ENCODE results near the gene SMIM27.

DNA sequence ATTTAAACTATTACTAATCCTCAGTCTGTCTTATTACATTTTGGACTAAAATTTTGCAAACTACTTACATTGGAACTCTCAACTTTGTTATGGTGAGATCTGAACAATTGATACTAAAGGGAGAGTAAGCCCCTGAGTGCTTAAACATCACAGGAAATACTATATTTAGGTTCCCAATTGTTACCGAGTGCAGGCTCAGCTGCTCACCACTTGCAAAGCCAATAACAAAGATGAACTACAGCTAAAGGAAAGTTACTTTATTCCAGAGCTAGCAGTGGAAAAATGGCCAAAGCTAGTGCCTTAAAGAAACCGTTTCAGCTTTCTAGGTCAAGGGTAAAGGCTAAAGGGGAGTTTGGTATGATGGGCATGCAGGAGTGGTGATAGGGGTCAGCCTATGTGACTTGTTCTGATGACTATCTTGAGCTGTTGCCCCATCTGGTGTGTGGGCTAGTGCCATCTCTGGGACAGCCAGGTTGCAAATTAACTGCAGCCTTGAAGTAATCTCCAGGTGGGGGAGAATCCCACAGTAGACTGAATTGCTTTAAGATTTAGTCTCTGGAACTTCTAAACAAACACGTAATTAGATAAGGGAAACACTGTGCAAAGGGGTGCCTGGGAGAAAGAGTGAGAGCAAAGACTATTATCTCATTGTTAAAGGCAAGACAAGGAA lies 28.6 kb downstream of the SMIM27 start:
- TF ChIP-seq MXI1 (conservative IDR thresholded peaks at IDR 0.05; ENCODE audit: poor library complexity, severe bottlenecking) (no peak), EZH2 (IDR thresholded peaks at IDR 0.05; ENCODE audit: borderline replicate concordance, insufficient read depth, low read length, poor library complexity, severe bottlenecking) (no peak), EP300 (conservative IDR thresholded peaks at IDR 0.05; ENCODE audit: poor library complexity, severe bottlenecking) (no peak), TAF1 (IDR thresholded peaks at IDR 0.05; ENCODE audit: low read depth) (no peak), RAD21 (conservative IDR thresholded peaks at IDR 0.05) (no peak)
- TF ChIP-seq, protein P1, sequence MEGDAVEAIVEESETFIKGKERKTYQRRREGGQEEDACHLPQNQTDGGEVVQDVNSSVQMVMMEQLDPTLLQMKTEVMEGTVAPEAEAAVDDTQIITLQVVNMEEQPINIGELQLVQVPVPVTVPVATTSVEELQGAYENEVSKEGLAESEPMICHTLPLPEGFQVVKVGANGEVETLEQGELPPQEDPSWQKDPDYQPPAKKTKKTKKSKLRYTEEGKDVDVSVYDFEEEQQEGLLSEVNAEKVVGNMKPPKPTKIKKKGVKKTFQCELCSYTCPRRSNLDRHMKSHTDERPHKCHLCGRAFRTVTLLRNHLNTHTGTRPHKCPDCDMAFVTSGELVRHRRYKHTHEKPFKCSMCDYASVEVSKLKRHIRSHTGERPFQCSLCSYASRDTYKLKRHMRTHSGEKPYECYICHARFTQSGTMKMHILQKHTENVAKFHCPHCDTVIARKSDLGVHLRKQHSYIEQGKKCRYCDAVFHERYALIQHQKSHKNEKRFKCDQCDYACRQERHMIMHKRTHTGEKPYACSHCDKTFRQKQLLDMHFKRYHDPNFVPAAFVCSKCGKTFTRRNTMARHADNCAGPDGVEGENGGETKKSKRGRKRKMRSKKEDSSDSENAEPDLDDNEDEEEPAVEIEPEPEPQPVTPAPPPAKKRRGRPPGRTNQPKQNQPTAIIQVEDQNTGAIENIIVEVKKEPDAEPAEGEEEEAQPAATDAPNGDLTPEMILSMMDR (IDR thresholded peaks at IDR 0.05; ENCODE audit: poor library complexity, severe bottlenecking), result no peak

Measured in neural cell (in vitro differentiated cells).